ENCODE results near the gene COG2.
"Not testable (repeated sequence)": the region's sequence is repeated elsewhere in the genome, so short reads cannot be mapped to it uniquely, and the experiment has no call there.

COG2 gene

GRCh38 chr1:230702934-230703678, 60.8 kb downstream of the COG2 start:
- DNase-seq = no peak

DNA sequence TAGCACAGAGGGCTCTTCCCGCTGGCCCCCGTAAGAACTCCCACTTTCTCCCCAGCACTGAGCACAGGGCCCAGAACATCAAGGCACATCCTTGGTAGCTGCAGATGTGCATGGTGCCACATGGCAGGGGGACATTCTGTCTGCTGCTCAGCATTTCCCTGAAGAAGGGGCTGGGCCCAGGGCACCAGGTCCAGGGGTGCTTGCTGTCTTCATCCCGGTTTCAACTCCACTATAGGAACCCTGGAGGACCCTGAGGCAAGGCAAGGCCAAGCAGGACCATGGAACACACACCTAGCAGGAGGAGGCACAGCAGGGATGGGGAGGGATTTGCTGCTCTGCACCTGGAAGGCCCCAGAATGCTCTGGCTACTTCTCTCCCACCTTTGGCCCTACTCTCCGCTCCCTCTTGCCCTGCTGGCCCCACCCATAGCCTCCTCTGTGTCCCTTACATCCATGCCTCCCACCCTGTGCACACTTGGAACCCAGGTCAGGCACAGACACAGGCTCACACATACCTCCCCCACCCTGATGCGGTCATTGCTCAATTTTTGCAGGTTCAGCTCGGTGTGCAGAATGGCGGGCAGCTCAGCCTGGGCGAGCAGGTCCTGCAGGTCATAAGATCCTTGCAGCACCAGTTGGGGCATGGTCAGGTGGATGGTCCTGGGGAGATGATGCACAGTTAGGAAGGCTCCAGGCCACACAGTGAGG, 61.6 kb downstream of the COG2 start:
- DNase-seq = no peak

DNA sequence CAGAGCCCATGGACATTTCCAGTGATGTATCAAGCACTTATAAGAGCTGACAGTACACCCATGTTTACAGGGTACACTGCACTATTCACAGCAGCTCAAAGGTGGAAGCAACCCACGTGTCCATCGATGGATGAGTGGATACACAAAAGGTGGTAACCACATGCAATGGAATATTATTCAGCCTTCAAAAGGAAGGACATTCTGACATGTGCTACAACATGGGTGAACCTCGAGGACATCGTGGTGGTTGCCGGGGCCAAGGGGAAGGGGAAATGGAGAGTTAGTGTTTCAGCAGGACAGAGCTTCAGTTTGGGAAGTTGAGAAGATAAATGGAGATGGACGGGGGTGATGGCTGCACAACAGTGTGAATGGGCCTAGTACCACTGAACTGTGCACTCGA, 62.5 kb downstream of the COG2 start:
- DNase-seq = no peak

GRCh38 chr1:230705289-230706019, 63.2 kb downstream of the COG2 start:
- DNase-seq = no peak

GRCh38 chr1:230706020-230706699, 63.9 kb downstream of the COG2 start:
- DNase-seq = no peak

DNA sequence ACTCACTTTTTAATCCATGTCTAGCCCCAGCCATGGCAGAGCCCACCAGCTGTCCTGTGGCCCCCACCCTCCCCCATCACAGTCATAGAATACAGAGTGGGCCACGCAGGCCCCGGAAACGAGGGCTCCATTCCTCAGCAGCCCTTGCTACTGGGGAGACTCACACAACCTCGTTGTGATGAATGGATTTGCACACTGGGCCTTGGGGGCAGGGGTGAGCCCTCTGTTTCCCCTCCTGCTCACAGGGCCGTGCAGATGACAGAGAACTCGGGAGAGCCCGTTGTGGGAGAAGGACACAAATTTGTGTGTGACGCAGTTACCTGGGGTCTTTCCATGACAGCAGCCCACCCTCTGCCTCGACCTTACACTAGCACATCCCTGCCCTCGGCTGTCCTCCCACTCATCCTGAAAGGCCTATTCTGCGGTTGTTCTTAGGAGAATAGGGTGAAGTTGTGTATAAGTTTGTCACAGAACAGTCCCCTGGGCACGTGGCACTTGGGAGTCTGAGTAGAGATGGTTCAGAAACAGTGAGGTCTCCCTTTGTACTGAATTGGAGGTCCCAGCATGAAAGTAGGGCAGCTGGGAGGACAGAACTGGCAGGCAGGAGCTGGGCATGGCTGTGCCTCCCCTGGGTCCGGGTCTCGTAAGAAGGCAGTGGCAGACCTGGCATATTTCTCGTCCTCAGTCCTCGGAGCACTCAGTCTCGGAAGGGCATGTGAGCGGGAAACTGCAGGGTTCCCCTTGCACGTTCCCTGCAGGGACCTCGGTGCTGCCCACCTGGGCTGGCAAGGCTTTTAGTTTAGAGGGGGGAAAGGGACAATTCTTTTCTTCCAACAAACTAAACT, 64.8 kb downstream of the COG2 start:
- no peak for DNase-seq

GRCh38 chr1:230707732-230708630, 65.7 kb downstream of the COG2 start:
- no peak for DNase-seq

GRCh38 chr1:230708631-230709580, 66.6 kb downstream of the COG2 start:
- no peak for DNase-seq

DNA sequence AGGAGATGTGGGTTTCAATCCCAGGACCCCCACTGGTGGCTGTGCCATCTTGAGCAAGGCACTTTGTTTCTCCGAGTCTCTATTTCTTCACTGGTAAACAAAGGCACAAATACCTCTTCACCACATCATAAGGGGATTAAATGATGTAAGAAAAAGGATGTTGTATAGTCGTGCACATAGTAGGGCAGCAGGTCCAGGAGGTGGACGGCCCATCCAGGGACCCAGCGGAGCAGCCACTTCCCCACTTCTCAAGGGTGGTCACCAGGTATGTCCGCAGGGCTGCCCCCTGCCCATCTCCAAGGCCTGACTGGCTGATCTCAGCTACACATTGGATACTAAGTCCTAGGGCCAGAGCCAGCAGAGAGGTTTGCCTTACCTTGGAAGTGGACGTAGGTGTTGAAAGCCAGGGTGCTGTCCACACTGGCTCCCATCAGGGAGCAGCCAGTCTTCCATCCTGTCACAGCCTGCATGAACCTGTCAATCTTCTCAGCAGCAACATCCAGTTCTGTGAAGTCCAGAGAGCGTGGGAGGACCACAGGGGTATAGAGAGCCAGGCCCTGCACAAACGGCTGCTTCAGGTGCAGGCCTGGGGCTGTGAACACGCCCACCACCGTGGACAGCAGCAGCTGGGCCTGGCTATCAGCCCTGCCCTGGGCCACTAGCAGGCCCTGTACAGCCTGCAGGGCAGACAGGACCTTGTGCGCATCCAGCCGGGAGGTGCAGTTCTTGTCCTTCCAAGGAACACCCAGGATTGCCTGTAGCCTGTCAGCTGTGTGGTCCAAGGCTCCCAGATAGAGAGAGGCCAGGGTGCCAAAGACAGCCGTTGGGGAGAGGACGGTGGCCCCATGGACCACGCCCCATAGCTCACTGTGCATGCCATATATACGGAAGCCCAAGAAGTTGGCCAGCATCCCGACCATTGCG, 67.6 kb downstream of the COG2 start:
- DNase-seq = no peak

- DNase-seq = no peak
Observed at GRCh38 chr1:230710543-230710904, 68.2 kb downstream of the COG2 start.

- DNase-seq = no peak
Observed at GRCh38 chr1:230711245-230711644, 69.0 kb downstream of the COG2 start.

DNA sequence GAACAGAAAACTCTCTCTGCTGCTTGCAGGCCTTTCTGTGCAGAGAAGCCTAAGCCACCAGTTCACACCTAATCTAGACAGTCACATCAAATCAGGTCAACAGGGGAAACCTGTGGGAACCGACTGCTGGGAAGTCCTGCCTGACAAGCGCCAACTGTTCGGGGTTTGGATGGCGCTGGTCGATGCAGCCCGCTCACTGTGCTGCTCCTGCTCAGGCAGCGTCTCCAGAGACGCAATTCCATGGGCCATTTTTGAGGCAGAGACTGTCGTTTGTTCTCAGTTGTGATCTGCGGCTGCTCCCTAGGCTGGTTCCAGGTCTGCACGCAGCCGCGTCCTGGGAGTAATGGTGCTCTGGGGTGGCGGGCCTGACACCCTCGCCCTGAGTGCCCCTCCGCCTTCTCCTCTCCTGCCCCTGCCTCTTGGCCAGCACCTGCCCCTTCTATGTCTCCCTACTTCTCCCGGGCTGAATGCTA, 70.2 kb downstream of the COG2 start:
- DNase-seq = no peak

DNA sequence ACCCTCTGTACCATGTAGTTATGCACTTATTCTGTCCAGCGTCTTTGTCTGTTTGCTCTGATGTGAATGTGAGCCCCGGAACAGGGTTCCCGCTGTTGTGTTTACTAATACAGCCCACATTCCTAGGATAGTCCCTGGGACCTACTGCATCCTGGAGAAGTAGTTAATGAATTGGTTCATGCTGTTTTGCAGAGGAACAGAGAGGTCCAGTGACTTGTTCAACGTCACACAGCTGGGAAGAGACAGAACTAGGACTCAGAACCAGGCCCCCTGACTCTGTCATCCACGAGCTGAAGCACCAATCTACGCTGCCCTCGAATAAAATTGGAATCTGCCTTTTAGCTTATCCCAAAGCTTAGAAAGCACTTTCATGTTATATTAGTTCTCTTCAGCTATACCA, 70.9 kb downstream of the COG2 start:
- DNase-seq = no peak

GRCh38 chr1:230713547-230713914, 71.2 kb downstream of the COG2 start:
- DNase-seq = no peak

- DNase-seq = no peak
Observed at GRCh38 chr1:230713915-230714764, 71.9 kb downstream of the COG2 start, which contains the start of gene AGT. AGT (minus strand) TSS chr1:230714122; CDS start chr1:230710823, 3,299 bp downstream.

GRCh38 chr1:230715510-230715909, 73.2 kb downstream of the COG2 start:
- DNase-seq = no peak

GRCh38 chr1:230716453-230716852, 74.2 kb downstream of the COG2 start:
- not testable (repeated sequence) for DNase-seq

GRCh38 chr1:230717251-230717650, 75.0 kb downstream of the COG2 start:
- DNase-seq = no peak

Measured in cortex of kidney (tissue), 1 donor.